ENCODE results near the gene FAM83E.
"Not testable (repeated sequence)": the region's sequence is repeated elsewhere in the genome, so short reads cannot be mapped to it uniquely, and the experiment has no call there.

FAM83E gene

DNA sequence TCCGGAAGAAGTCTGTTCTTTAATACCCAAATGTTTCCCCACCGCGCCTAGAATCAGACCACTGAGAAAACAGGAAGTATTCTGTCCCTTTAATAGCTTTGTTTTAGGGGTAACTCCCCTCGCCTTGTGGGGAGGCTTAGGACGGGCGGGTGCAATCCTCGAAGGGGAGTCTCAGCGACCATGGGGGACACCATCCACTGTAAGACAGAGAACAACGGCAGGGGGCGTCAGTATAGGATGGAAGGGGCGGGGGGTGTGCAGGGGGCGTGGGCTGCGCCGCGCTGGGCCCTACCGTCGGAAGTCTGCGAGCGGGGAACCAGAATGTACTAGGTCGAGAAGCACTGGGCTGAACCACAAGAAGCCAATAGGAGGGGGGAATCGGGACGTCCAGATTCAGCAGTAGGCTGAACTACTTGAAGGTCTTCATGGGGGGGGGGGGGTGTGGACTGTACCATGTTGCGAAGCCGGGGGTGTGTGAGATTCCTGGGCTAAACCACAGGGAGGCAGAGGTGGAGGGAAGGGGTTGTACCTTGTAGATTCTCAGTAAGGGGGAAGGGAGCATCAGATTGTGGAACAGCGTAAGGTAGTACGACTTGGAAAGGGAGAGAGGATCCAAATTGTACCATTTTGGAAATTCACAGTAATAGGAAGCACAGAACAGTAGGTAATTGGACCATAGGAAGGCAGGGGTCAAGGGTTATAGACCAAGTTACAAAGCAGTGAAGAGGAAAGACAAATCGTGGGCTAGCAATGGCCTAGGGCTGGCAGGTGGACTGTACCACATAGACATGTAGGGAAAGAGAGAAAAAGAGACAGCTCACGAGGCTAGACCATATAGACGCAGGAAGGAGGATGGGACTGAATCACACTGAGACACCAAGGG is 23.3 kb upstream of the FAM83E start:
- H3K4me3 ChIP-seq (ENCODE audit: low read length) = peak overlapping the region; percentile 71
- peak overlapping the region; percentile 98 for H3K27ac ChIP-seq (ENCODE audit: low read depth, low read length)
- H3K27me3 ChIP-seq (ENCODE audit: control insufficient read depth, insufficient read depth, low read length) = no peaks in the 10 kb centered on the region
- H3K9ac ChIP-seq (ENCODE audit: low read length) = peak overlapping the region; percentile 38
- H3K36me3 ChIP-seq (ENCODE audit: control insufficient read depth, insufficient read depth, low read length) = peaks cover 2% of the 10 kb centered on the region
- H3K4me1 ChIP-seq (ENCODE audit: control insufficient read depth, insufficient read depth, low read length) = peaks cover 23% of the 10 kb centered on the region

DNA sequence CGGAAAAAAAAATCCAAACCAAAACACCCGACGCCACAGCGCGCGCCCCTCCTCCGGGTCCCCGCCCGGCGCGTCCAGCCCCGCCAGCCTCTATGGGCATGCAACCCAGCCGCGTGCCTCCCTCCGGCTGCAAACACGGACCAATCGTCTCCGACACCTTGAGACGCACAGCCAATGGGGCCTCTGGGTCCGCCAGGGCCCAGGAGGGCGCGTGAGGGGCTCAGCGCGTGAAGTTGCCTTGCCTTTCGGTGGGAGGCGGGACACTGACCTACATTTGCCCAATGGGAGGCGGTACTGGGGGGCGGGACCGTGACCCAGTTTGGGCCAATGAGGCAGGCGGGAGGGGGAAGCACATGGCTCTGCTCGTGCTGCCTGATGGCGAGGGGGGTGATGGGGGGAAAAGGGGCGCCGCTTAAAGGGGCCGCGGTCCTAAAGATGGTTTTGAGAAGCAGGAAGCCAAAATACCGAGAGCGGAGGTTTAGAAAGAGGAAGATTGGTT is 22.6 kb upstream of the FAM83E start:
- Histone ChIP-seq H3K4me3 (ENCODE audit: low read length) (peak overlapping the region; percentile 97), H3K4me1 (ENCODE audit: control insufficient read depth, insufficient read depth, low read length) (peaks cover 30% of the 10 kb centered on the region), H3K27ac (ENCODE audit: low read depth, low read length) (peak overlapping the region; percentile 98), H3K36me3 (ENCODE audit: control insufficient read depth, insufficient read depth, low read length) (peaks cover 8% of the 10 kb centered on the region), H3K27me3 (ENCODE audit: control insufficient read depth, insufficient read depth, low read length) (no peaks in the 10 kb centered on the region), H3K9ac (ENCODE audit: low read length) (peak overlapping the region; percentile 38)

DNA sequence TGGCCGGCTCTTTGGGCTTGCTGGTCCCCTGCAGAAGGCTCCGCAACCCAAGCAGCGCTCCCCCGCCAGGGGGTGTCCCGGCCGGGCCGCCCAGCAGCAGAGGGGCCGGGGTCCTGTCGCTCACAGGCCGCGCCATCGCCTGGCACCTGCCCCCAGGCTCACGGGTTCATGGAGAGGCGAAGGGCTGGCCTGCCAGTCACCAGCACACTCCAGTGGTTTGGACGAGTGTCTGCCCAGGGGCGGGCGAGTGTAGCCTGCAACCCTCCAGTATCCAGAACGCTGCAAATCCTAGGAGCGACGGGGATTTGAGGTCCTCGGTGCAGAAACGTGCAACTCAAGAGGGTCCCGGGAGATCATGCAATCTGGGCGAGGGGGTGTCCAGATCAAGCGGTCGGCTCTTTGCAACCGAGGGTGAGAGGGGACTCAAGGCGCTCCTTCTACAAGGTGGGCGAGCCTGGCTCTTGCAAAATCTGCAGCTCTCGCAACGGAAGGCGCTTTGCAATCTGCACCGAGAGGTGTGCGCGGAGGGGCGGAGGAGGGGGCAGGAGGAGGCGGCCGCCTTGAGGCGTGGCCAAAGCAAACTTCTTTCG is 22.1 kb upstream of the FAM83E start, which contains the start of gene DBP:
DBP (minus strand) TSS at position 521 of the 590 bp plus-strand sequence; CDS start at position 136, 385 bp downstream.
- peak within 1 kb of the TSS; percentile 98 for H3K27ac ChIP-seq (ENCODE audit: low read depth, low read length)
- no peaks in the 10 kb centered on the region for H3K27me3 ChIP-seq (ENCODE audit: control insufficient read depth, insufficient read depth, low read length)
- H3K36me3 ChIP-seq (ENCODE audit: control insufficient read depth, insufficient read depth, low read length) = peaks cover 9% of the 10 kb centered on the region
- H3K9ac ChIP-seq (ENCODE audit: low read length) = peak within 1 kb of the TSS; percentile 71
- peaks cover 31% of the 10 kb centered on the region for H3K4me1 ChIP-seq (ENCODE audit: control insufficient read depth, insufficient read depth, low read length)
- peak within 1 kb of the TSS; percentile 97 for H3K4me3 ChIP-seq (ENCODE audit: low read length)

DNA sequence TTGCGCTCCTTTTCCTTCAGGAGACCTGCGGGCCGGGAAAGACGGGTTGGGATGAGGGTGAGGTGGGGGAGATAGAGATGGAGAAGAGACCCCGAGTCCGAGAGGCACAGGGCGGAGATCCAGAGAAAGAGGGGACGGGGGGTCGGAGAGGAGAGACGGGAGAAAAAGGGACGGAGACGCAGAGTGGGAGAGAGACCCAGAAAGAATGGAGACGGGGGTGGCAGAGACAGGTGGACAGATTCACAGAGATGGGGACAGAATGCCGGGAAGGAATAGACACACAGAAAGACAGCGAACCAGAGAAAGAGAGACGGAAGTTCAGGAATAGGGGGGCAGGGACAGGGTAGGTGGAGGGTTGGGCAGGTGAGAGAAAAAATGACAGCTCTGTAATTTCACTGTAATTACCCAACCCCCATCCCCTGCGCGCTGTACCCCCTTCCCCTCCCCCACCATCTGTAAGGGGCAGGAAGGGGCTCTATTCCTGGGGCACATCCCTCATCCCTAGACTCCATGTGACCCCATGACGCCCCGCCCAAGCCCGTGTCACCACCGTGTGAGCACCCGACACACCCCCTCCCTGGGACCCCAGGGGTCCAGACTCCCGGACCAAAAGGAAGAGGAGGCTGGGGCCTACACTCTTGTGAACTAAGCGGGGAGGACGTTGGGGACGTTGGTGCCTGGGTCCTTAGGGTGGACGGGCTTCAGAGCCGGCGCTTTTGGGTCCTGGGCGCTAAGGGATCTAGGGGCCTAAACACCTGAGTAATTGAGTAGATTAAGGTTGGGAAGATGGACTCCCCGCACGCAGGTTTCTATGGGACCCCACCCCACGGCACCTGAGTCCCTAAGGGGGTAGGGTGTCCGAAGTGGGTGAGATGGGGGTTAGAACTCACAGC is 21.3 kb upstream of the FAM83E start:
- Histone ChIP-seq H3K4me3 (ENCODE audit: low read length) (peak overlapping the region; percentile 97), H3K4me1 (ENCODE audit: control insufficient read depth, insufficient read depth, low read length) (peaks cover 32% of the 10 kb centered on the region), H3K9ac (ENCODE audit: low read length) (peak overlapping the region; percentile 75), H3K27ac (ENCODE audit: low read depth, low read length) (peak overlapping the region; percentile 98), H3K36me3 (ENCODE audit: control insufficient read depth, insufficient read depth, low read length) (peaks cover 12% of the 10 kb centered on the region), H3K27me3 (ENCODE audit: control insufficient read depth, insufficient read depth, low read length) (no peaks in the 10 kb centered on the region)

DNA sequence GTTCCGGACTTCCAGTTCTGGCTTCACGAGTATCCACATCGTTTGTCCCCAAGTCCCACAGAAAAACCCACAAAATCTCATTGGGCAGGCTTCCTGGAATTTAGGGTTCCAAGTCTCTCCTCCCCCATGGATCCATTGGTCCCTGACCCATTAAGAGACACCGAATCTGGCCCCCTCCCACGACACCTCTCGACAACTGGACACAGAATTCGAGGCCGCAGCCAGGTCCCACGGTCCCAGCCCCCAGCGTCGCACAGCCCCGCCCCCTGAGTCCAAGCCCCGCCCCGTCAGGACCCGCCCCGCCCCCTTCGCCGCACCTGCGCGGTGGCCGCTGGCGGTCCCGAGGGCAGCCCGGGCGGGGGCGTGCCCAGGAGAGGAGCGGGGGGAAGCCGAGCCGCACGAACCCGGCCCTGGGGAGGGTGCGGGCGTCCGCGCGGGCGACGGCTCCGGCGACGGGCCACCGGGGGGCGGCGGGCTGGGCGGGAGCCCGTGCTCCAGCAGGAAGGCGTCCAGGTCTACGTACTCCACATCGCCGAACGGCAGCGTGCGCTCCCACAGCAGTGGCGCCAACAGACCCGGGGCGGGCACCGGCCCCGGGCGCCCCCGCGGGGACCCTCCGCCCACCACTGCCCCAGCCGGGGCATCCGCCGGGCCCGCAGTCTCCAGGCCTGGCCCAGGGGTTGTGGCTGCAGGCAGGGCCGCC is 20.5 kb upstream of the FAM83E start:
- peak overlapping the region; percentile 75 for H3K9ac ChIP-seq (ENCODE audit: low read length)
- peaks cover 14% of the 10 kb centered on the region for H3K36me3 ChIP-seq (ENCODE audit: control insufficient read depth, insufficient read depth, low read length)
- peak overlapping the region; percentile 98 for H3K27ac ChIP-seq (ENCODE audit: low read depth, low read length)
- peak overlapping the region; percentile 97 for H3K4me3 ChIP-seq (ENCODE audit: low read length)
- H3K4me1 ChIP-seq (ENCODE audit: control insufficient read depth, insufficient read depth, low read length) = peaks cover 38% of the 10 kb centered on the region
- no peaks in the 10 kb centered on the region for H3K27me3 ChIP-seq (ENCODE audit: control insufficient read depth, insufficient read depth, low read length)

DNA sequence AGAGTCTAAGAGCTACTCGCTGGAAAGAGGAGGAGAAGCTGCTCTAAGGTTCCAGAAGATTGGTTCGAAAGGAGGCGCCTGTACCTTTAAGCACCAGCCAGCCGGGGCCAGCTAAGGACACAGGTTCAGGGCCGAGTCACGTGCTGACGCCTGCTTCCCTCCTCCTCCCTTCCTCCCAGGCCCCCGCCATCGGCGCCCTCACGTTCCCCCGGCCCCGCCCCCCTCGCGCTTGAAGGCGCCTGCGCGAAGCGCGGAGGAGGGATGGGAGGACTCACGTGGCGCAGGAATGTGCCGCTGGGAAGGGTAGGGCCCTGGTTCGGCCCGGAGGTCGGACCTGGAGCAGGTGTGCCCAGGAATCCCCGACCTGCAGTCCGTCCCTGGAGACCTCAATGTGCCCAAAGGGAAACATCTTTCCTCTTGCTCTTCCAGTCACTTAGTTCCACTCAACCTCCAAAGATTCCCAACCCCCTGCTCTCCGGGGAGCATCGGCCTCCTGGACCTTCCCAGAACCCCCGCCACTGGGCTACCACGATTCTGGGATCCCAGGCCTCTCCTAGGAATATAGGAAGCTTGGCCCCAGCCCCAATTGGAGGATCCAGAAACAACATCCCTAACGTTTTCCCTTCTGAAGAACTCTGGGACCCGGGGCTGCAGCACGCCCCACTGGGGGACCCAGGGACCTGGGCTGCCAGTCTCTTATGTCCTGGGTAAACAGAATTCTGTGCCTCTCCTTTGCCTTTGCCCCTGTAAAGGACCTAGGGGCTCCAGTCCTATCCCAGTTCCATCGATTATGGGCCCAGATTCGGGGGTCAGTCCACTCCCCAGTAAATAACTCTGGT is 19.8 kb upstream of the FAM83E start:
- no peaks in the 10 kb centered on the region for H3K27me3 ChIP-seq (ENCODE audit: control insufficient read depth, insufficient read depth, low read length)
- H3K4me1 ChIP-seq (ENCODE audit: control insufficient read depth, insufficient read depth, low read length) = peaks cover 44% of the 10 kb centered on the region
- H3K36me3 ChIP-seq (ENCODE audit: control insufficient read depth, insufficient read depth, low read length) = peaks cover 16% of the 10 kb centered on the region
- peak overlapping the region; percentile 92 for H3K27ac ChIP-seq (ENCODE audit: low read depth, low read length)
- peak overlapping the region; percentile 63 for H3K4me3 ChIP-seq (ENCODE audit: low read length)
- peak overlapping the region; percentile 13 for H3K9ac ChIP-seq (ENCODE audit: low read length)

DNA sequence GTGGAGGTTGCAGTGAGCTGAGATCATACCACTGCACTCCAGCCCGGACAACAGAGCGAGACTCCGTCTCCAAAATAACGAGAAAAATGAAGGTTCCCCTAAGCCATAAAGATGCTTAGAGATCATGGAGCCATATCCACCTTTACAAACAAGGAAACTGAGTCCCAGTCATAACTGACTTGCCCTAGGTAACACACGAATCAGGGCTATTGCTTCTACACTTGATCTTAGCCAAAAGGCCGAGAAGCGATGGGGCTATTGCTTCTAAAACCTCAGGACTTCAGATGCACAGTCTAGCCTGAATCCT is 19.1 kb upstream of the FAM83E start:
- H3K9ac ChIP-seq (ENCODE audit: low read length) = no peak overlapping the region
- H3K4me3 ChIP-seq (ENCODE audit: low read length) = peak overlapping the region; percentile 52
- H3K27ac ChIP-seq (ENCODE audit: low read depth, low read length) = peak overlapping the region; percentile 67
- no peaks in the 10 kb centered on the region for H3K27me3 ChIP-seq (ENCODE audit: control insufficient read depth, insufficient read depth, low read length)
- peaks cover 16% of the 10 kb centered on the region for H3K36me3 ChIP-seq (ENCODE audit: control insufficient read depth, insufficient read depth, low read length)
- peaks cover 44% of the 10 kb centered on the region for H3K4me1 ChIP-seq (ENCODE audit: control insufficient read depth, insufficient read depth, low read length)

DNA sequence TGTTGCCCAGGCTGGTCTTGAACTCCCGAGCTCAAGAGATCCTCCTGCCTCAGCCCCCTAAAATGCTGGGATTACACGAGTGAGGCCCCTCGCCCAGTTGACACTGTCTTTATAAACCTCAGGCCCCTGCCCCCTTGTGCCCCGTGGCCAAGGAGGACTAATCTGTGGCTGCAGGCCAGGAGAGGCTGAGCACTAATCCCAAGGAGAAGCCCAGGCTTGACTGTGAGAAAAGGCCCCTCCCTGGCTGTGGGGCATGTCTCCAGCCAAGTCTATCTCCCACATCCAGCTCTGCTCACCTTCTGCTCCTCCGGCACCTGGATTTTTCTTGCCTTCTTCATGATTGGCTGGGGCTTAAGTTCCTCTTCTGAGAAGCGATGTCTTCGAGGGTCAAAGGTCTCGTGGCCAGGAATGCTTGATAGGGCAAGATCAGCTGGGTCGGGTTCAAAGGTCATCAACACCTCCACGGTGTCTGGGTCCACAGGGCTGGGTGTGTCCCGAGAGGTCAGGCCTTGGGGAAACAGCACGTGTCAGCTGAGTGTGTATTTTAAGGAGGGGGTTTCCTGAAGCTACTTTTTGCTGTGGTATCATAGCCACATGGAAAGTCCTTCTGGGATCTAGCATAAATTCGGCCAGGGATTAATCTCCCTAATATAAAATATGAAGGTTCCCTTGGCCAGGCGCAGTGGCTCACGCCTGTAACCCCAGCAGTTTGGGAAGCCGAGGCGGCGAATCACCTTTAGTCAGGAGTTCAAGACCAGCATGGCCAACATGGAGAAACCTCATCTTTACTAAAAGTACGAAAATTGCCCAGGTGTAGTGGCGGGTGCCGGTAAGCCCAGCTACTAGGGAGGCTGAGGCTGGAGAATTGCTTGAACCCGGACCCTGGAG is 18.5 kb upstream of the FAM83E start:
- Histone ChIP-seq H3K9ac (ENCODE audit: low read length) (no peak overlapping the region), H3K4me3 (ENCODE audit: low read length) (peak overlapping the region; percentile 52), H3K4me1 (ENCODE audit: control insufficient read depth, insufficient read depth, low read length) (peaks cover 40% of the 10 kb centered on the region), H3K27me3 (ENCODE audit: control insufficient read depth, insufficient read depth, low read length) (no peaks in the 10 kb centered on the region), H3K27ac (ENCODE audit: low read depth, low read length) (peak overlapping the region; percentile 67), H3K36me3 (ENCODE audit: control insufficient read depth, insufficient read depth, low read length) (peaks cover 16% of the 10 kb centered on the region)

DNA sequence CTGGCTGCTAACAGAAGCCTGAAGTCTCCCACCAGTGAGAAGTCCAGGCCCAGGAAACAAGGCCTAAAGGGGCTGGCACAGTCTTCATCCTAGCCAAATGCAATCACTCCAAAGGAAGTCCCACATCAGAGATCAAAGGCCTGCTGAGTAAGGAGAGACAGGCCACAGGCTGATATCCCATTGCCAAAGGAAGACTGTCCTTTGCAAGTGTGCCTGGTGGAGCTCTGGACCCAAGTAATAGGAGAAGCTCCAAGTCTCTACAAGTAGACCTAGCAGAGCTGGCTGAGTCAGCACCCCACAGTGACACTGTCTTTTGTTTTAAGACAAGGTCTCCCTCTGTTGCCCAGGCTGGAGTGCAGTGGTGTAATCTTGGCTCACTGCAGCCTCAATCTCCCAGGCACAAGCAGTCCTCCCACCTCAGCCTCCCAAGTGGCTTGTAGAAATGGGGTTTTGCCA is 17.8 kb upstream of the FAM83E start:
- Histone ChIP-seq H3K27me3 (ENCODE audit: control insufficient read depth, insufficient read depth, low read length) (no peaks in the 10 kb centered on the region), H3K4me3 (ENCODE audit: low read length) (peak overlapping the region; percentile 24), H3K36me3 (ENCODE audit: control insufficient read depth, insufficient read depth, low read length) (peaks cover 16% of the 10 kb centered on the region), H3K9ac (ENCODE audit: low read length) (no peak overlapping the region), H3K4me1 (ENCODE audit: control insufficient read depth, insufficient read depth, low read length) (peaks cover 38% of the 10 kb centered on the region), H3K27ac (ENCODE audit: low read depth, low read length) (peak overlapping the region; percentile 43)

DNA sequence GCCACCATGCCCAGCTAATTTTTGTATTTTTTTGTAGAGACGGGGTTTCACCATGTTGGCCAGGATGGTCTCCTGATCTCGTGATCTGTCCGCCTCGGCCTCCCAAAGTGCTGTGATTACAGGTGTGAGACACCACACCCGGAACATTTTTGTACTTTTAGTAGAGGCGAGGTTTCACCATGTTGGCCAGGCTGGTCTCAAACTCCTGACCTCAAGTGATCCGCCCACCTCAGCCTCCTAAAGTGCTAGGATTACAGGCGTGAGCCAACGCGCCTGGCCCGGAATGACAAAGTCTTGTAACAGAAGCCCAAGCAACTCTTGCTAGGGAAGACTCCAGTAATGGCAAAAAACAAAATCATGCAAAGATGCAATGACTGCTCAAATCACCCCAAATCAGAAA is 17.4 kb upstream of the FAM83E start:
- H3K4me1 ChIP-seq (ENCODE audit: control insufficient read depth, insufficient read depth, low read length) = peaks cover 38% of the 10 kb centered on the region
- peak overlapping the region; percentile 43 for H3K27ac ChIP-seq (ENCODE audit: low read depth, low read length)
- peak overlapping the region; percentile 2 for H3K4me3 ChIP-seq (ENCODE audit: low read length)
- not testable (repeated sequence) for H3K9ac ChIP-seq (ENCODE audit: low read length); H3K27me3 ChIP-seq (ENCODE audit: control insufficient read depth, insufficient read depth, low read length)
- peaks cover 16% of the 10 kb centered on the region for H3K36me3 ChIP-seq (ENCODE audit: control insufficient read depth, insufficient read depth, low read length)

Measured in rectal smooth muscle tissue (tissue), 1 donor.